Testis (tissue), 2 donors: ENCODE measurements around the gene LRRC37A2.
"Not testable (repeated sequence)": the region's sequence is repeated elsewhere in the genome, so short reads cannot be mapped to it uniquely, and the experiment has no call there.

Experiments
- CTCF ChIP-seq, 3 experiments: fragments of 450-650 bp in 2 of 3; fragments of 200-600 bp in 1 of 3; sonication (generic) in 1 of 3; IDR thresholded peaks; one replicate each; pipeline ENCODE4 v1.5.1; 2016 to 2019; ENCODE audit warnings: antibody characterized with exemption in 3 of 3, mild to moderate bottlenecking in 2 of 3, moderate library complexity in 1 of 3
- POLR2A ChIP-seq: fragments of 450-650 bp; IDR thresholded peaks from one replicate; pipeline ENCODE4 v1.6.1; 2017; ENCODE audit warnings: antibody characterized with exemption, mild to moderate bottlenecking, moderate library complexity

- not testable (repeated sequence) for TF ChIP-seq CTCF (IDR thresholded peaks at IDR 0.05); POLR2A
Observed at GRCh38 chr17:46571796-46572195, 59.5 kb downstream of the LRRC37A2 start.
